ENCODE results near the gene IMPACT. TPM values are rescaled to one million over a fixed set of nuclear protein-coding genes. Genes with fewer than 3 reads are reported as not detected.

Gene IMPACT
- total and polyA plus RNA-seq, 2 of the 8 experiments (the other 6 are each of a cell fraction or from before 2014, with no cell fraction given) = 31.1 to 44.6 TPM

DNA sequence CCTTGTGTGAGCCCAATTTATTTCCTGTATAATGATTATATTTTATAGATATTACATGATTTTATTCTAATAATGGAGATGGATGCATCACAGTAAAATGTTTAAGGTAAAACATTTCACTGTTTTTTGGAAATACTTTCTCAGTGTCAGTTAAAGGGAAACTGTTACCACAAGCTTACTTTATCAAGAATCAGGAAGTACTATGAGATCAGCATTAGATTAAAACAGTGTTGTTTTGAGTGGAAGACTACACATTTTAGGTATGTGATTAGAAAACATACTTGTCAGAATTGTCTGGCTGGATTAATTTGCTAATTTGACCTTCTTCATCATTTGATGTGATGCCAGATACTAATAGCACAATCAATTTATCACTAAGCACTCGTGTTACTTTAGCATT, 33.9 kb downstream of the IMPACT start, which contains the start of gene HRH4 (continued):
- TF ChIP-seq CHD7 (IDR thresholded peaks at IDR 0.05; ENCODE audit: insufficient replicate concordance, low read length) = no peak

All from H1 (cell line).